ENCODE data around the gene ITGA1. TPM values are rescaled to one million over a fixed set of nuclear protein-coding genes. Genes with fewer than 3 reads are reported as not detected.

The ITGA1 gene
- total RNA-seq, 1 experiment from 2014 or later: 4.0 TPM

DNA sequence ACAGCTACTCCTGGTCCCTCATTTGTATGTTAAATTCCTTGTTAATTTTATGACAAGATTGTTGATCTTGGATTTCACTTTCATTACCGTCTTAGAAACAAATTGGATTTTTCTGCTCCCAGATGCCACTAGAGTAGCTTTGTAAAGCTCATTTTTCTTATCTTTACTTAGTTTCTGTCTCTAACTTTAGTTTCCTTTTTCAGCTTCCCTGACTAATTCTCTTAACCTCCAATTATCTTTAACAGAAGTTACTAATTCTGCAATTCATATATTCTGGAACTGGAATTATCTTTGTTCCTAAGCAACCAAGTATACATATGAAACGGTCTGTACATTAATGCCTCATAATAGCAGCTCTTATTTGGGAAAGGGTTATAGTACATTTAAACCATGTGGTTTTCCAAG is 16.7 kb downstream of the ITGA1 start:
- Histone ChIP-seq H3F3A (ENCODE audit: insufficient read depth, low read depth) (peaks cover 17% of the 10 kb centered on the region; the same call in 1 of the 2 replicates), H3K9me3 (ENCODE audit: insufficient read depth, low read depth) (no peaks in the 10 kb centered on the region), H3K27ac (no peak overlapping the region), H3K4me1 (replicated peaks; ENCODE audit: insufficient read depth) (peaks cover 55% of the 10 kb centered on the region), H3K79me2 (ENCODE audit: low read depth) (peaks cover 75% of the 10 kb centered on the region), H4K20me1 (ENCODE audit: insufficient read depth) (peaks cover 34% of the 10 kb centered on the region), H3K4me2 (peak overlapping the region; percentile 87), H3K9me2 (ENCODE audit: insufficient read depth) (no peaks in the 10 kb centered on the region), H3K36me3 (ENCODE audit: low read depth) (peaks cover 50% of the 10 kb centered on the region), H3K4me3 (peak overlapping the region; percentile 29; the same call in 1 of the 2 replicates), H3K27me3 (ENCODE audit: insufficient read depth, low read depth) (no peaks in the 10 kb centered on the region), H2AFZ (no peak overlapping the region)
- DNase-seq: no peak
- intact Hi-C loops (cut with micrococcal nuclease; ENCODE audit: unreplicated experiment): loop anchor here (5.0 kb wide), 1 partner anchor 113 kb away; no protein-coding TSS in a partner anchor
- no TSS peak for BruUV-seq (replicated peaks)
- ChIA-PET CTCF (no interaction called here), POLR2A (ENCODE audit: unreplicated experiment) (no interaction called here)
- TF ChIP-seq, protein P1, sequence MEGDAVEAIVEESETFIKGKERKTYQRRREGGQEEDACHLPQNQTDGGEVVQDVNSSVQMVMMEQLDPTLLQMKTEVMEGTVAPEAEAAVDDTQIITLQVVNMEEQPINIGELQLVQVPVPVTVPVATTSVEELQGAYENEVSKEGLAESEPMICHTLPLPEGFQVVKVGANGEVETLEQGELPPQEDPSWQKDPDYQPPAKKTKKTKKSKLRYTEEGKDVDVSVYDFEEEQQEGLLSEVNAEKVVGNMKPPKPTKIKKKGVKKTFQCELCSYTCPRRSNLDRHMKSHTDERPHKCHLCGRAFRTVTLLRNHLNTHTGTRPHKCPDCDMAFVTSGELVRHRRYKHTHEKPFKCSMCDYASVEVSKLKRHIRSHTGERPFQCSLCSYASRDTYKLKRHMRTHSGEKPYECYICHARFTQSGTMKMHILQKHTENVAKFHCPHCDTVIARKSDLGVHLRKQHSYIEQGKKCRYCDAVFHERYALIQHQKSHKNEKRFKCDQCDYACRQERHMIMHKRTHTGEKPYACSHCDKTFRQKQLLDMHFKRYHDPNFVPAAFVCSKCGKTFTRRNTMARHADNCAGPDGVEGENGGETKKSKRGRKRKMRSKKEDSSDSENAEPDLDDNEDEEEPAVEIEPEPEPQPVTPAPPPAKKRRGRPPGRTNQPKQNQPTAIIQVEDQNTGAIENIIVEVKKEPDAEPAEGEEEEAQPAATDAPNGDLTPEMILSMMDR (conservative IDR thresholded peaks at IDR 0.05): no peak

DNA sequence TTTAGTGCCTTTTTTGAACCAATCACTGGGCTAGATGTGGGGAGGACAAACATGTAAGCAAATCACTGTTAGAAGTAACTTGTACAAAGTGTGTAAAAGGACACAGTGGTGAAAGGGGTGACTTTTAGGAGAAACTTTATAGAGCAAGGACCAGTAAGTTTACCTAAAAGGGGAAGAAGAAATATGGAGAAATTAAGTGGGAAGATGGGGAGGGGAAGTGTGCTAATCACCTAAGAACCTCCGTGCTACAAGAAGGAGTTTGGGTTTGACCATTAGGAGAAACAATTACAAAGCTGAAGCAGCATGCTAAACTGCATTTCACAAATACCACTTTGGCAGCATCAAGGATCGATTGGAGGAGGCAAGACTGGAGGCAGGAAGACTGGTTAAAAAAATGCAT is 17.3 kb downstream of the ITGA1 start:
- Histone ChIP-seq H3K9me3 (ENCODE audit: insufficient read depth, low read depth) (no peaks in the 10 kb centered on the region), H2AFZ (no peak overlapping the region), H3F3A (ENCODE audit: insufficient read depth, low read depth) (peaks cover 20% of the 10 kb centered on the region; the same call in 1 of the 2 replicates), H4K20me1 (ENCODE audit: insufficient read depth) (peaks cover 34% of the 10 kb centered on the region), H3K79me2 (ENCODE audit: low read depth) (peaks cover 72% of the 10 kb centered on the region), H3K4me3 (no peak overlapping the region), H3K4me1 (replicated peaks; ENCODE audit: insufficient read depth) (peaks cover 61% of the 10 kb centered on the region), H3K9me2 (ENCODE audit: insufficient read depth) (no peaks in the 10 kb centered on the region), H3K4me2 (peak overlapping the region; percentile 87; the same call in 1 of the 2 replicates), H3K36me3 (ENCODE audit: low read depth) (peaks cover 50% of the 10 kb centered on the region), H3K27me3 (ENCODE audit: insufficient read depth, low read depth) (no peaks in the 10 kb centered on the region), H3K27ac (0 out of 2 replicates have a peak overlapping the region, but pooled peaks have one; percentile 8)
- no TSS peak for BruUV-seq (replicated peaks)
- no peak for DNase-seq
- TF ChIP-seq, protein P1 (conservative IDR thresholded peaks at IDR 0.05): no peak
- TF ChIP-seq EZH2 (IDR thresholded peaks at IDR 0.05; ENCODE audit: low read depth): no peak
- intact Hi-C loops (cut with micrococcal nuclease; ENCODE audit: unreplicated experiment): loop anchor here (5.0 kb wide), 1 partner anchor 112 kb away; no protein-coding TSS in a partner anchor
- CTCF ChIA-PET: no interaction called here
- POLR2A ChIA-PET (ENCODE audit: unreplicated experiment): no interaction called here

DNA sequence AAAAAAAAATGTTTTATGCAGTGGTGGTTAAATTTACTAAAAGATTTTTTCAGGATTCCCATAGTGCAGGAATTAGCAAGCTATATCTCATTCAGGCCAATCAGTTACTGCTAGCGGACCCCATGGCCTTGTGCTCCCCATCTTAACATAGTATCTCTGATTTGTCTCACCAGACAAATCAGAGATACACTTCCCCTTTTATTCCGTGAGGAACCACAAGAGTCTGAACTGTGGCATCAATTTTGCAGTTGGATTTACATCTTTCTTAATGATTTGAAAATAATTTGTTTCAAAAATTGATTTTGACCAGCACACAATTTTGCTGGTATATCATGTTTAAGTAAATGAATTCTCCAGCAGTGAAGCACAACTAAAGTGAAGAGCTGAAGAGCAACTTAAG is 17.9 kb downstream of the ITGA1 start:
- Histone ChIP-seq H3K9me3 (ENCODE audit: insufficient read depth, low read depth) (no peaks in the 10 kb centered on the region), H3K4me2 (no peak overlapping the region), H3K27ac (0 out of 2 replicates have a peak overlapping the region, but pooled peaks have one; percentile 8), H3F3A (ENCODE audit: insufficient read depth, low read depth) (peaks cover 20% of the 10 kb centered on the region; the same call in 1 of the 2 replicates), H3K79me2 (ENCODE audit: low read depth) (peaks cover 66% of the 10 kb centered on the region), H3K4me3 (no peak overlapping the region), H3K9me2 (ENCODE audit: insufficient read depth) (no peaks in the 10 kb centered on the region), H3K36me3 (ENCODE audit: low read depth) (peaks cover 50% of the 10 kb centered on the region), H3K27me3 (ENCODE audit: insufficient read depth, low read depth) (no peaks in the 10 kb centered on the region), H2AFZ (no peak overlapping the region), H4K20me1 (ENCODE audit: insufficient read depth) (peaks cover 34% of the 10 kb centered on the region), H3K4me1 (replicated peaks; ENCODE audit: insufficient read depth) (peaks cover 67% of the 10 kb centered on the region)
- intact Hi-C loops (cut with micrococcal nuclease; ENCODE audit: unreplicated experiment): no loop called here
- no TSS peak for BruUV-seq (replicated peaks)
- TF ChIP-seq EZH2 (IDR thresholded peaks at IDR 0.05; ENCODE audit: low read depth): no peak
- TF ChIP-seq, protein P1 (conservative IDR thresholded peaks at IDR 0.05): no peak
- POLR2A ChIA-PET (ENCODE audit: unreplicated experiment): interaction anchor here (0.7 kb wide), 1 partner anchor 27 kb away, joined by 3 read pairs; no protein-coding TSS in a partner anchor
- CTCF ChIA-PET: no interaction called here
- DNase-seq: no peak
